Measurements from ENCODE around the gene CHIT1. TPM values are rescaled to one million over a fixed set of nuclear protein-coding genes. Genes with fewer than 3 reads are reported as not detected.
A peak's percentile ranks its signal among the peaks of the same experiment; 100 is the strongest.

CHIT1 gene
- total and polyA plus RNA-seq, 2 of the 8 experiments (the other 6 are each of a cell fraction or from before 2014, with no cell fraction given), result not detected

GRCh38 chr1:203207751-203208150, 21.7 kb downstream of the CHIT1 start:
- H2BK12ac ChIP-seq (ENCODE audit: low read depth, low read length), result no peak overlapping the region
- H4K91ac ChIP-seq (replicated peaks; ENCODE audit: insufficient read length, low read length), result no peak overlapping the region
- peaks cover 0 to 4% (median 0%) of the 10 kb centered on the region in 4 experiments; a peak in 1 of 7 replicates for H3K4me1 ChIP-seq (replicated peaks in 1 of 4; ENCODE audit: control insufficient read depth in 3 of 4, insufficient read depth in 4 of 4, low read length in 3 of 4)
- no peak overlapping the region for H3K23ac ChIP-seq (ENCODE audit: insufficient read length)
- no peak overlapping the region for H2BK5ac ChIP-seq (ENCODE audit: low read depth, low read length)
- no peaks in the 10 kb centered on the region for H4K20me1 ChIP-seq (replicated peaks in 1 of 2; ENCODE audit: control insufficient read depth in 1 of 2, insufficient read depth in 2 of 2, low read length in 2 of 2)
- peak overlapping the region; percentile 23 for H2AFZ ChIP-seq (ENCODE audit: low read length)
- WGBS, 2 experiments (ENCODE audit: extremely low coverage in 1 of 2, insufficient coverage in 1 of 2, insufficient read length in 1 of 2, insufficient replicate concordance in 2 of 2, low coverage in 1 of 2, low lambda C conversion rate in 2 of 2, missing lambda C conversion rate in 1 of 2), result 93% methylated on average over 2 of the region's 2 CpGs; no CpG with 5 or more reads in 1 of the 2 experiments
- H3K27me3 ChIP-seq (replicated peaks in 1 of 4; ENCODE audit: control insufficient read depth in 3 of 4, extremely low read depth in 1 of 4, insufficient read depth in 3 of 4, low read length in 3 of 4), result no peaks in the 10 kb centered on the region
- no peak for FAIRE-seq
- no peak overlapping the region for H4K5ac ChIP-seq (ENCODE audit: insufficient read length, low read depth, low read length)
- no peak overlapping the region for H2AK5ac ChIP-seq (ENCODE audit: low read depth, low read length)
- no peaks in the 10 kb centered on the region for H3K23me2 ChIP-seq (ENCODE audit: low read depth, low read length)
- H3K18ac ChIP-seq (ENCODE audit: extremely low read depth, low read length), result no peak overlapping the region
- H2BK120ac ChIP-seq (replicated peaks; ENCODE audit: low read depth, low read length), result no peak overlapping the region
- H3K56ac ChIP-seq (replicated peaks; ENCODE audit: insufficient read length, low read depth, low read length), result no peak overlapping the region
- H2BK20ac ChIP-seq (ENCODE audit: low read length), result no peak overlapping the region
- DNase-seq (ENCODE audit: low read depth in 1 of 2, low spot score in 2 of 2), result no peak
- no peaks in the 10 kb centered on the region for H3K79me2 ChIP-seq (ENCODE audit: control insufficient read depth in 1 of 2, insufficient read depth in 2 of 2, low read length in 2 of 2)
- no peak overlapping the region for H3K4ac ChIP-seq (replicated peaks; ENCODE audit: insufficient read length, low read depth, low read length)
- H3K79me1 ChIP-seq (ENCODE audit: low read depth, low read length), result no peaks in the 10 kb centered on the region
- H3K36me3 ChIP-seq (ENCODE audit: control insufficient read depth in 2 of 4, insufficient read depth in 4 of 4, low read length in 3 of 4), result no peaks in the 10 kb centered on the region
- H2BK15ac ChIP-seq (ENCODE audit: low read length), result no peak overlapping the region
- H3K9me3 ChIP-seq (ENCODE audit: insufficient read depth in 2 of 2, low read depth in 1 of 2, low read length in 1 of 2), result no peaks in the 10 kb centered on the region
- no peak overlapping the region for H3K14ac ChIP-seq (ENCODE audit: insufficient read length)
- no peak overlapping the region for H4K8ac ChIP-seq (ENCODE audit: extremely low read depth, insufficient read depth, low read length)
- H3K4me2 ChIP-seq (ENCODE audit: insufficient read depth in 1 of 2, low read depth in 2 of 2, low read length in 2 of 2), result no peak overlapping the region
- no peak overlapping the region for H3K9ac ChIP-seq (replicated peaks in 1 of 4; ENCODE audit: extremely low read depth in 1 of 4, low read depth in 3 of 4, low read length in 3 of 4)
- CTCF ChIA-PET (ENCODE audit: partially characterized antibody), result interaction anchor here (1.2 to 6.0 kb wide), 9 partner anchors 9 to 168 kb away, joined by 3 to 56 read pairs (median 6); no protein-coding TSS in a partner anchor
- POLR2A ChIA-PET (ENCODE audit: partially characterized antibody), result interaction anchor here (1.1 to 1.6 kb wide), 2 partner anchors 10 to 200 kb away, joined by 3 to 4 read pairs; partner anchors contain the start of gene TMEM183A
- no peak overlapping the region for H3K27ac ChIP-seq (ENCODE audit: low read depth, low read length)
- TF ChIP-seq BRCA1 (IDR thresholded peaks at IDR 0.05; ENCODE audit: low read depth, low read length), result no peak
- no peak overlapping the region for H3K4me3 ChIP-seq (ENCODE audit: extremely low read depth in 1 of 4, insufficient read depth in 2 of 4, low read depth in 3 of 4, low read length in 4 of 4)

All from H1 (cell line).